GM12864 (cell line): ENCODE measurements around the gene PLXNB2.

Source experiments
- DNase-seq: peaks from one replicate; pipeline ENCODE4 v3.0.0-alpha.2; 2011; ENCODE audit warnings: low read depth
- H3K4me3 ChIP-seq: 2 replicates; pipeline ENCODE4 v1.5.1; 2011; ENCODE audit warnings: mild to moderate bottlenecking, low read depth, low read length, control low read depth
- CTCF ChIP-seq: IDR thresholded peaks from 2 replicates; pipeline ENCODE4 v1.5.1; 2011; ENCODE audit warnings: low read depth, mild to moderate bottlenecking, moderate library complexity, low read length, control low read depth, inconsistent platforms; ENCODE audit errors: missing control alignments

The PLXNB2 gene

GRCh38 chr22:50272044-50272802 lies 35.2 kb downstream of the PLXNB2 start:
- TF ChIP-seq CTCF = no peak
- DNase-seq = no peak
- no peak overlapping the region for H3K4me3 ChIP-seq

GRCh38 chr22:50271519-50271970 lies 35.9 kb downstream of the PLXNB2 start:
- TF ChIP-seq CTCF = peak; percentile 33
- no peak for DNase-seq
- peak overlapping the region; percentile 22 for H3K4me3 ChIP-seq

GRCh38 chr22:50270666-50271394 lies 36.6 kb downstream of the PLXNB2 start:
- peak overlapping the region; percentile 58 for H3K4me3 ChIP-seq
- TF ChIP-seq CTCF = no peak
- DNase-seq = no peak

- no peak for TF ChIP-seq CTCF
- peak within 1 kb of the TSS; percentile 58 for H3K4me3 ChIP-seq
- no peak for DNase-seq
Observed at GRCh38 chr22:50269970-50270665, 37.3 kb downstream of the PLXNB2 start, which contains the start of gene MAPK11. TSS of gene MAPK11 (minus strand) at chr22:50270380. CDS start at chr22:50270292, 88 bp downstream.

- peak overlapping the region; percentile 58 for H3K4me3 ChIP-seq
- no peak for TF ChIP-seq CTCF
- DNase-seq = no peak
Observed at GRCh38 chr22:50269573-50269969, 37.9 kb downstream of the PLXNB2 start.

GRCh38 chr22:50268655-50269113 lies 38.8 kb downstream of the PLXNB2 start:
- H3K4me3 ChIP-seq = no peak overlapping the region
- DNase-seq = no peak
- no peak for TF ChIP-seq CTCF
